HFFc6 (cell line): ENCODE measurements around the gene TAS1R3. TPM values are rescaled to one million over a fixed set of nuclear protein-coding genes. Genes with fewer than 3 reads are reported as not detected.

Source experiments
- DNase-seq: peaks from one replicate; pipeline ENCODE4 v3.0.0-alpha.2; 2018
- H3K27ac Mint-ChIP-seq: 2 replicates; pipeline ENCODE4 v1.8.0; 2020; ENCODE audit warnings: mild to moderate bottlenecking, mixed read lengths
- H3K27me3 Mint-ChIP-seq: 2 replicates; pipeline ENCODE4 v1.8.0; 2021; ENCODE audit warnings: mild to moderate bottlenecking, moderate library complexity, mixed read lengths; ENCODE audit not compliant: insufficient read depth
- H3K36me3 Mint-ChIP-seq: 2 replicates; pipeline ENCODE4 v1.8.0; 2021; ENCODE audit warnings: low read depth, mixed read lengths
- H3K4me1 Mint-ChIP-seq: 2 replicates; pipeline ENCODE4 v1.8.0; 2020; ENCODE audit warnings: low read depth, mixed read lengths
- H3K4me3 Mint-ChIP-seq: 2 replicates; pipeline ENCODE4 v1.8.0; 2020; ENCODE audit warnings: mild to moderate bottlenecking, moderate library complexity, mixed read lengths
- H3K9me3 Mint-ChIP-seq: 2 replicates; pipeline ENCODE4 v1.8.0; 2020; ENCODE audit warnings: mild to moderate bottlenecking, mixed read lengths
- total RNA-seq, 6 experiments: library from RNA; stranded (reverse); fragmentation: NEBNext Ultra II Directional; extraction: Animal tissue kit (Norgen Biotek cat#: 25700); gene quantifications; 2 replicates in 1 of 6; 3 replicates in 5 of 6; pipeline ENCODE4 v1.2.3, GENCODE V29; 2021
- TF ChIP-seq, protein P1 (sequence below): fragments of 200-600 bp; sonication (generic); IDR thresholded peaks from 2 replicates; pipeline ENCODE4 v1.5.0; 2021; ENCODE audit warnings: antibody characterized with exemption, mild to moderate bottlenecking

The TAS1R3 gene
- total RNA-seq, 6 experiments from 2014 or later: 0.07 to 0.20 (median 0.13) TPM

DNA sequence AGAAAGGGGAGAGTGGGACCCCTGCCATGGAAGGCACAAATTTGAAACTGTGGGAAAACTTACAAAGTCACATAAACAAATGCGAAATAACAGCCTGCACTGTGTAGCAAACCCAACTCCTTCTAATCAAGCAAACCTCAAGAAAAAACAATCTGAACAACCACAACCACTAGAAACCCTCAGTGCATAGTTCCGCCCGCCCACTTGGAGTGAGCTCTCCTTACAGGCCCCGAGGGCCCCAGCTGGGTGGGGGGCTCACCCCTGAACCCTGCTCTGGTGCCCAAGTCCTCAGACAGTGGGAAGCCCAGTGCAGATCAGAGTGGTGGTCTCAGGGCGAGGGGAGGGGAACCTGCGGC lies 28.2 kb downstream of the TAS1R3 start:
- Mint-ChIP-seq H3K36me3 (peaks cover 7% of the 10 kb centered on the region), H3K27me3 (peaks cover 2% of the 10 kb centered on the region), H3K27ac (peak overlapping the region; percentile 93), H3K9me3 (no peaks in the 10 kb centered on the region), H3K4me3 (peak overlapping the region; percentile 97), H3K4me1 (peaks cover 37% of the 10 kb centered on the region)
- TF ChIP-seq, protein P1, sequence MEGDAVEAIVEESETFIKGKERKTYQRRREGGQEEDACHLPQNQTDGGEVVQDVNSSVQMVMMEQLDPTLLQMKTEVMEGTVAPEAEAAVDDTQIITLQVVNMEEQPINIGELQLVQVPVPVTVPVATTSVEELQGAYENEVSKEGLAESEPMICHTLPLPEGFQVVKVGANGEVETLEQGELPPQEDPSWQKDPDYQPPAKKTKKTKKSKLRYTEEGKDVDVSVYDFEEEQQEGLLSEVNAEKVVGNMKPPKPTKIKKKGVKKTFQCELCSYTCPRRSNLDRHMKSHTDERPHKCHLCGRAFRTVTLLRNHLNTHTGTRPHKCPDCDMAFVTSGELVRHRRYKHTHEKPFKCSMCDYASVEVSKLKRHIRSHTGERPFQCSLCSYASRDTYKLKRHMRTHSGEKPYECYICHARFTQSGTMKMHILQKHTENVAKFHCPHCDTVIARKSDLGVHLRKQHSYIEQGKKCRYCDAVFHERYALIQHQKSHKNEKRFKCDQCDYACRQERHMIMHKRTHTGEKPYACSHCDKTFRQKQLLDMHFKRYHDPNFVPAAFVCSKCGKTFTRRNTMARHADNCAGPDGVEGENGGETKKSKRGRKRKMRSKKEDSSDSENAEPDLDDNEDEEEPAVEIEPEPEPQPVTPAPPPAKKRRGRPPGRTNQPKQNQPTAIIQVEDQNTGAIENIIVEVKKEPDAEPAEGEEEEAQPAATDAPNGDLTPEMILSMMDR: no peak
- peak; percentile 73 for DNase-seq

DNA sequence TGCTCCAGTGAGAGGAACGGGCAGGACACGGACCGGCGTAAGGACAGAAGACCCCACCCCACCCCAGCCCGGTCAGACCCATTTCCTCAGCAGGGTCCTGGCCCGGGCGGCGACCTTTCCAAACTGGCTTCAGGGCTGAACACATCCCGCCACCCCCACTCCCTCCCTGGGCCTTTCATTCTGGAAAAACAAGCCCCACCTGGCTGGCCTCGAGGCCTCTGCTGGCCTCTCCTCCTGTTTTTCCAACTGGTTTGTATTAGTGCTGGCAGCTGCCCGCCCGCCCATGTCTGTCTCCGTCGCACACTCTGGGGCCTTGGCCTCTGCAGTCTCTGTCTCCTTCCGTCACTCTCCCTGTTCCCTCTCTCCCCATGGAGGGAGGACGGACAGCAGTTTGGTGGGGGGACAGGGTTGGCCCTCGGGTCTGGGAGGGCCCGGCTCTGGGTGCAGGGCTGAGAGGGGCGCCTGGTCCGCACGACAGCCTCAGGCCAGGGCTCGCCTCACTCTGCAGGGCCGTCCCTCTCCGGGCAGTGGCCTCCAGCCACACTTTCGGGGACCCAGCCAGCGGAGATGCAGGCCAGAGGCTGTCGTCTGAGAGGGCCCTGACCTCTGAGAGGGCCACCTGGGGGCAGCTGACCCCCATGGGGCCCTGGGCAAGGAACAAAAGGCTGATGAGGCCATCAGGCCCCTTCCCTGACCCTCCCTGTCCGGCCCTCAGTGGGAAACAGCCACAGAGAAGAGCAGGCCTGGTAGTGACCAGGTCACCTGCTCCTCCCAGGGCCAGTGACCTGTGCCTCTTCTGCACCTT lies 28.8 kb downstream of the TAS1R3 start:
- peak overlapping the region; percentile 93 for H3K27ac Mint-ChIP-seq
- H3K9me3 Mint-ChIP-seq: no peaks in the 10 kb centered on the region
- H3K4me3 Mint-ChIP-seq: peak overlapping the region; percentile 97
- peak; percentile 72 for DNase-seq
- peaks cover 2% of the 10 kb centered on the region for H3K27me3 Mint-ChIP-seq
- TF ChIP-seq, protein P1: no peak
- H3K36me3 Mint-ChIP-seq: peaks cover 7% of the 10 kb centered on the region
- H3K4me1 Mint-ChIP-seq: peaks cover 37% of the 10 kb centered on the region

DNA sequence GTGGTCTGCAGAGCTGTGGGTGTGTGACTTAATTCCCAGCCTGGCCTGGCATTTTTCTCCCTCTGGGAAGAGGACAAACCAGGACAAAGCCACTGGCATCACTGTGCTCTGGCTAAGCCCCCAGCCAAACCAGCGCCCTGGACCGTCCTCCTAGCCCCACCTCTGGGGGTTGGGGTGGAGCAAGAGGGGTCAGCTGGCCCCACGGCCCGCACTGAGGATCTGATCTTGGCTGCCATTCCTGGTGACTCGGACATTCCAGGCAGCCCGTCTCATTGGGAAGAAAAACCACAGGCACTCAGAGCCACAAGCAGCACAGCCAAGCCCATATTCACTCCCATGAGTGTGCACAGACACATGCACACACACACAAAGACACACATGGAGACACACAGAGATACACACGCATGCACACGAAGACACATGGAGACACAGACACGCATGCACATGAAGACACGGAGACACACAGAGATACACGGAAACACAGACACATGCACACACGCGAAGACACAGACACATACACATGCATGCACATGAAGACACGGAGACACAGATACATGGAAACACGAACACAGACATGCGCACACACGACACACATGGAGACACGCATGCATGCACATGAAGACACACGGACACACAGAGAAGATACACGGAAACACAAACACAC lies 29.6 kb downstream of the TAS1R3 start:
- Mint-ChIP-seq H3K9me3 (no peaks in the 10 kb centered on the region), H3K27ac (peak overlapping the region; percentile 93), H3K4me1 (peaks cover 37% of the 10 kb centered on the region), H3K4me3 (peak overlapping the region; percentile 97), H3K27me3 (peaks cover 2% of the 10 kb centered on the region), H3K36me3 (peaks cover 7% of the 10 kb centered on the region)
- TF ChIP-seq, protein P1: no peak
- DNase-seq: peak; percentile 96

DNA sequence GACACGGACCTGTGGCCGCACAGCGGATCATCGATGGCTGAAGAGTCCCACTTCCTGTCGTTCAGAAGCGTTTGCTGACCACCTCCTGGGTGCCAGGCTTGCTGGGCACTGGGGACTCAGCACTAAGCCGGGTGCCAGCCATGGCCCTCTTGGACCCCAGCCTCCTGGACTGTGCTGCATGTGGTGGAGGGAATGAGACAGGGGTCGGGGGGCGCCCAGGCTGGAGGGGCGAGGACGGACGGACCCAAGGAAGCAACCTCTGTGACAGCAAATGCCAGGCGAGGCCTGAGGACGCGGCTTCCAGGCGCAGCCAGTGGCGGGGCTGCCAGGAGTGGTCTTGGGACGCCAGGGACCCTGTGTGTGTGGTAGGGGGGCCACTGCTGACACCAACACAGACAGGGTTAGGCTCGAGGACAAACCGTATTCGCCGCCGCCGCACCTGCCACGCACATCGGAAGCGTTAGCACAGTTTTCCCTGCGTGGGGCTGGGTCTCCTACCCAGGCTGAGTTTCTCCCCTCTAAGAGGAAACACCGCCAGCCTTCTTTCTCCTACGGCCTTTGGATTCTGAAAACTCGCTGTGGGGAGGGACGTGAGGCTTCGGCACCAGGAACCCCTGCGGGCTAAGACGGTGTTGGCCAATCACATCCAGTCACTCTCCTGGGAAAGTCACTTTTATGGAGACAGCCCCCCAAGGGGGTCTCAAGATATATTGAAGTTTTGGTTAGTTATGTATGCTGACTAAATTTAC lies 30.3 kb downstream of the TAS1R3 start:
- no peaks in the 10 kb centered on the region for H3K9me3 Mint-ChIP-seq
- H3K4me1 Mint-ChIP-seq: peaks cover 37% of the 10 kb centered on the region
- DNase-seq: no peak
- peaks cover 7% of the 10 kb centered on the region for H3K36me3 Mint-ChIP-seq
- peak overlapping the region; percentile 97 for H3K4me3 Mint-ChIP-seq
- peaks cover 2% of the 10 kb centered on the region for H3K27me3 Mint-ChIP-seq
- peak overlapping the region; percentile 93 for H3K27ac Mint-ChIP-seq
- TF ChIP-seq, protein P1: no peak

DNA sequence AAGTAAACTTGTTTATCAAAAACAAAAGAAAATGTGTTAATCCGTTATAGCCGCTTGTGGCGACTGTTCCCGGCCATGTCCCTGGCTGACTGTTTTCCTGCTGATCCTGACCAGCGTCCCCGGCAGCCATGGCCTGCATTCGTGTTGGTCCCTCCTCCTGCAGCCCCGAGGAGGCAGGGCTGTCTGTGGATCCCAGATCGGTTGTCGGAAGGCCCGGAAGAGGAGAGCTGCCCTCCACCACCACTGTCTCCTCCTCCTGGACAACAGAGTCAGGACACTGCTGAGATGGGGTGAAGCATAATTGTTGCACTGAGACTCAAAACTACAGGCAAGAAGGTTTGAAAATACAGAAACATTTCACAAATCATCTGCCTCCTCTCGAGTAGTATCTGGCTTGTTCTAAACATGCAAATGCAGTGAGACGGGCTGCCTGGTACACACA lies 30.9 kb downstream of the TAS1R3 start:
- peak overlapping the region; percentile 74 for H3K4me3 Mint-ChIP-seq
- H3K36me3 Mint-ChIP-seq: peaks cover 6% of the 10 kb centered on the region
- peak; percentile 90 for DNase-seq
- TF ChIP-seq, protein P1: peak; percentile 49
- H3K4me1 Mint-ChIP-seq: peaks cover 37% of the 10 kb centered on the region
- H3K27me3 Mint-ChIP-seq: peaks cover 2% of the 10 kb centered on the region
- peak overlapping the region; percentile 93 for H3K27ac Mint-ChIP-seq
- no peaks in the 10 kb centered on the region for H3K9me3 Mint-ChIP-seq
